SU-DHL-6 (cell line): ENCODE results near the gene ZHX3.

Experiments used
- H2AFZ ChIP-seq: fragments of 200-600 bp; sonication (generic); 2 replicates; pipeline ENCODE4 v1.6.1; 2014; ENCODE audit warnings: low read depth, mild to moderate bottlenecking, moderate library complexity, mixed read lengths, antibody characterized with exemption, low read length; ENCODE audit not compliant: severe bottlenecking
- H3F3A ChIP-seq: fragments of 200-600 bp; shearing (Covaris generic); 2 replicates; pipeline ENCODE4 v1.6.0; 2016; ENCODE audit warnings: antibody characterized with exemption, mild to moderate bottlenecking; ENCODE audit not compliant: insufficient read depth
- H3K27ac ChIP-seq: fragments of 200-600 bp; sonication (generic); 2 replicates; pipeline ENCODE4 v1.5.1; 2016; ENCODE audit warnings: low read depth, mild to moderate bottlenecking, low read length, moderate library complexity, mixed read lengths
- H3K27me3 ChIP-seq: fragments of 200-600 bp; sonication (generic), shearing (Covaris generic); 2 replicates; pipeline ENCODE4 v1.6.0; 2014; ENCODE audit warnings: mild to moderate bottlenecking, low read length
- H3K36me3 ChIP-seq: fragments of 200-600 bp; sonication (generic); 2 replicates; pipeline ENCODE4 v1.6.1; 2014; ENCODE audit warnings: mild to moderate bottlenecking, low read length, mixed read lengths
- H3K4me2 ChIP-seq: fragments of 300-600, 200-600 bp; shearing (Covaris generic), sonication (generic); 2 replicates; pipeline ENCODE4 v1.6.0; 2014; ENCODE audit warnings: low read length, low read depth, mild to moderate bottlenecking; ENCODE audit not compliant: poor library complexity, severe bottlenecking
- H3K4me3 ChIP-seq: fragments of 200-600 bp; sonication (generic); 2 replicates; pipeline ENCODE4 v1.5.1; 2014; ENCODE audit warnings: antibody characterized with exemption, low read length, mild to moderate bottlenecking, mixed read lengths; ENCODE audit not compliant: insufficient read depth, poor library complexity, severe bottlenecking
- H3K79me2 ChIP-seq: fragments of 200-600 bp; sonication (generic); 2 replicates; pipeline ENCODE4 v1.6.1; 2014; ENCODE audit warnings: mild to moderate bottlenecking, low read length, moderate library complexity; ENCODE audit not compliant: insufficient read depth
- H3K9ac ChIP-seq: fragments of 200-600 bp; sonication (generic); 2 replicates; pipeline ENCODE4 v1.7.0; 2014; ENCODE audit warnings: mild to moderate bottlenecking, low read length
- H3K9me2 ChIP-seq: fragments of 200-600 bp; sonication (generic); replicated peaks from 2 replicates; pipeline ENCODE4 v1.6.1; 2014; ENCODE audit warnings: low read length; ENCODE audit not compliant: insufficient read depth
- H3K9me3 ChIP-seq: fragments of 200-600 bp; sonication (generic); 2 replicates; pipeline ENCODE4 v1.6.1; 2014; ENCODE audit warnings: low read length, mixed read lengths; ENCODE audit not compliant: insufficient read depth
- H4K20me1 ChIP-seq: fragments of 200-600 bp; sonication (generic); 2 replicates; pipeline ENCODE4 v1.6.1; 2014; ENCODE audit warnings: low read depth, mild to moderate bottlenecking, antibody characterized with exemption, low read length, moderate library complexity, mixed read lengths
- EZH2phosphoT487 ChIP-seq: fragments of 200-600 bp; sonication (generic), shearing (Covaris generic); conservative IDR thresholded peaks from 2 replicates; pipeline ENCODE4 v1.6.1; 2018; ENCODE audit warnings: mild to moderate bottlenecking, antibody characterized with exemption, low read length, moderate library complexity, mixed read lengths
- TF ChIP-seq, protein P1 (sequence below): fragments of 200-600 bp; sonication (generic); IDR thresholded peaks from one replicate; pipeline ENCODE4 v1.5.1; 2017; ENCODE audit warnings: antibody characterized with exemption, mild to moderate bottlenecking, low read length, moderate library complexity; ENCODE audit not compliant: insufficient read depth, poor library complexity, severe bottlenecking

The ZHX3 gene

DNA sequence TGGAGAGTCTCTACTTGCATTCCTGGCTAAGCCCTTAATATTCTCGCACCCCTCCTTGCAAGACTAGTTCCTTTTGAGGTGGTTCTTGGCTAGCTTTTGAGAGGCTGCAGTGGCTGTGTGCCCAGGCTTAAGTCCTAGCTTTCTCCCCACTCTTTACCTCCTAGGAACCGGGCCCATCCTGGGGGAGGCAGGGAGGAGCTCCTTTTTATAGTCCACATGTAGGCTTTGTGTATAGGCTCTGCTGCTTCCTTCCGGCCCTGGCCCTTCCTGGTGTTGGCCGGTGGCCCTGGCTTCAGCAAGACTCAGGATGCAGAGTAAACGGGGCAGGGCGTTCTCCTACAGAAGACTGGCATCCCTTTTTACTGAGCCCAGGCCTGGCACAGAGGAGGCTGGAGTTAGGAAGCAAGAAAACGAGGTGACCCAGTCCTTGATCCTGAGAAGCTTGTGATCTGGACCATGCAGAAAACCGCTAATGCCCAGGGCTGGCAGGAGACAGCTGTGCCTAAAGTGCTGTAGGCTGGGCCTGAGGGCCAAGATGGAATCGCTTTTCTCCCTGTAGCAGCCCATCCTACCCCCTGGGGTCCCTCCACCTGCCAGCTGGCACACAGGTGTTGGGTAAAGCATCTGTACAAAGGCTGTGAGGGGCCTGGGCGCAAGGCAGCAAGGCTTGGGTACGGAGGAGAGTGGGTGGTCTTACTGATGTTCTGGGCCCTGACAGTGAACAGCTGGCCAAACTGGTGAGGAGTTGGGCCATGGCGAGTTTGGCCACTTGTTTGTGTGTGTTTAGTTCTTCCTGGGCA is 171.5 kb downstream of the ZHX3 start:
- no peaks in the 10 kb centered on the region for H3K9me2 ChIP-seq
- TF ChIP-seq EZH2phosphoT487, result no peak
- TF ChIP-seq, protein P1, sequence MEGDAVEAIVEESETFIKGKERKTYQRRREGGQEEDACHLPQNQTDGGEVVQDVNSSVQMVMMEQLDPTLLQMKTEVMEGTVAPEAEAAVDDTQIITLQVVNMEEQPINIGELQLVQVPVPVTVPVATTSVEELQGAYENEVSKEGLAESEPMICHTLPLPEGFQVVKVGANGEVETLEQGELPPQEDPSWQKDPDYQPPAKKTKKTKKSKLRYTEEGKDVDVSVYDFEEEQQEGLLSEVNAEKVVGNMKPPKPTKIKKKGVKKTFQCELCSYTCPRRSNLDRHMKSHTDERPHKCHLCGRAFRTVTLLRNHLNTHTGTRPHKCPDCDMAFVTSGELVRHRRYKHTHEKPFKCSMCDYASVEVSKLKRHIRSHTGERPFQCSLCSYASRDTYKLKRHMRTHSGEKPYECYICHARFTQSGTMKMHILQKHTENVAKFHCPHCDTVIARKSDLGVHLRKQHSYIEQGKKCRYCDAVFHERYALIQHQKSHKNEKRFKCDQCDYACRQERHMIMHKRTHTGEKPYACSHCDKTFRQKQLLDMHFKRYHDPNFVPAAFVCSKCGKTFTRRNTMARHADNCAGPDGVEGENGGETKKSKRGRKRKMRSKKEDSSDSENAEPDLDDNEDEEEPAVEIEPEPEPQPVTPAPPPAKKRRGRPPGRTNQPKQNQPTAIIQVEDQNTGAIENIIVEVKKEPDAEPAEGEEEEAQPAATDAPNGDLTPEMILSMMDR, result no peak
- no peak overlapping the region for H3K27ac ChIP-seq
- H3F3A ChIP-seq, result no peaks in the 10 kb centered on the region
- no peak overlapping the region for H3K9ac ChIP-seq
- no peak overlapping the region for H3K4me2 ChIP-seq
- no peaks in the 10 kb centered on the region for H3K9me3 ChIP-seq
- no peaks in the 10 kb centered on the region for H3K36me3 ChIP-seq
- H2AFZ ChIP-seq, result no peak overlapping the region
- H4K20me1 ChIP-seq, result no peaks in the 10 kb centered on the region; the same call in 1 of the 2 replicates
- peaks cover 74% of the 10 kb centered on the region for H3K79me2 ChIP-seq
- H3K27me3 ChIP-seq, result no peaks in the 10 kb centered on the region
- H3K4me3 ChIP-seq, result no peak overlapping the region

DNA sequence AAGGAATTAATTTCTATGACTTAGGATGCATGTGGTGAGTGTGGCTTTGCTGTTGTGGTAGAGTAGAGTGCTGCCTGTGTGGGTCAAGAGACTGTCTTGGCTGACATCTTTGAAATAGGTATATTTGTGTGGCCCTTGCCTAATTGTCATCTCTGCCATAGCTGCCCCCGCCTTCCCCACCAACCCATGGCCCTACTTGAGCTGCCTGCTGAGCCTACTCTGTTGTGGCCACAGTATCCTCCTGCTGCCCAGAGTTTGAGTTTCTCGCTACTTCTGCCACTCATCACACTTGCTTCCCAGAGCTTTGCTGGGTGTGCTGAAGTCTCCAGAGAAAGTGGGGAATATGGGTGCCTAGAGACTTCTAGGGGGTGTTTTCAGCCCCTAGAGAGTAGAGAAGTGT is 172.2 kb downstream of the ZHX3 start:
- Histone ChIP-seq H3K9ac (no peak overlapping the region), H3F3A (no peaks in the 10 kb centered on the region), H3K27me3 (no peaks in the 10 kb centered on the region), H4K20me1 (no peaks in the 10 kb centered on the region; the same call in 1 of the 2 replicates), H3K9me3 (no peaks in the 10 kb centered on the region), H3K9me2 (no peaks in the 10 kb centered on the region), H3K4me2 (no peak overlapping the region), H3K4me3 (no peak overlapping the region), H3K79me2 (peaks cover 77% of the 10 kb centered on the region), H3K36me3 (no peaks in the 10 kb centered on the region), H3K27ac (no peak overlapping the region), H2AFZ (no peak overlapping the region)
- no peak for TF ChIP-seq EZH2phosphoT487
- TF ChIP-seq, protein P1, result no peak

DNA sequence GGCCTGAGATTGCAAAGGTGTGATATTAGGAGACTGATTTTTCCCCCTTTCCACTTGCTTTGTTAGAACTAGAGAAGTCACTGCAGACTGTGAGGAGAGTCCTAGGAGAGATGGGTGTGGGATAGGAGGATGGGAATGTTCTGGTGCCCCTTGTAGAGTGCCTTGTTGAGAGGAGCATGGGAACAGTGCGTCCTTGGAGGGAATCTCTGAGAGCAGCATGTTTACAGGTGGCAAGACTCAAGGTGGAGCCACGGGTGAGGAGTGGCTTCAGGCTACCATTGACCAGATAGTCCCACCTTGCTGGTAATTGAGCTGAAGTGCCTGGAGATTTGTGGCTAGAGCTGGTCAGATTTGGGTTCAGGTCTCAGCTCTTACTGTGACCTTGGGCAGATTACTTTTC is 174.2 kb downstream of the ZHX3 start:
- no peaks in the 10 kb centered on the region for H3K9me3 ChIP-seq
- H3K79me2 ChIP-seq, result peaks cover 90% of the 10 kb centered on the region
- H4K20me1 ChIP-seq, result no peaks in the 10 kb centered on the region; the same call in 1 of the 2 replicates
- H3K9me2 ChIP-seq, result no peaks in the 10 kb centered on the region
- no peaks in the 10 kb centered on the region for H3K27me3 ChIP-seq
- H3K9ac ChIP-seq, result no peak overlapping the region
- H3K36me3 ChIP-seq, result no peaks in the 10 kb centered on the region
- no peak overlapping the region for H3K27ac ChIP-seq
- TF ChIP-seq EZH2phosphoT487, result no peak
- TF ChIP-seq, protein P1, result no peak
- no peak overlapping the region for H3K4me3 ChIP-seq
- no peak overlapping the region for H3K4me2 ChIP-seq
- H2AFZ ChIP-seq, result no peak overlapping the region
- H3F3A ChIP-seq, result 0 out of 2 replicates have a peak, but pooled peaks cover under 1% of the 10 kb centered on the region
